Measurements from ENCODE around the gene POLR2C.
A peak's percentile ranks its signal among the peaks of the same experiment; 100 is the strongest.
"Not testable (repeated sequence)": the region's sequence is repeated elsewhere in the genome, so short reads cannot be mapped to it uniquely, and the experiment has no call there.

POLR2C gene

GRCh38 chr16:57480754-57481230 is 18.3 kb downstream of the POLR2C start:
- no peak for DNase-seq

- no peak for DNase-seq
Measured at GRCh38 chr16:57481421-57481820, 18.9 kb downstream of the POLR2C start.

GRCh38 chr16:57482845-57483545 is 20.5 kb downstream of the POLR2C start:
- DNase-seq: no peak

- no peak for DNase-seq
Measured at GRCh38 chr16:57483725-57484514, 21.4 kb downstream of the POLR2C start.

GRCh38 chr16:57484515-57485005 is 22.1 kb downstream of the POLR2C start:
- no peak for DNase-seq

- DNase-seq: no peak
Measured at GRCh38 chr16:57485091-57485915, 22.8 kb downstream of the POLR2C start.

- DNase-seq: peak; percentile 85
Measured at GRCh38 chr16:57485916-57486857, 23.7 kb downstream of the POLR2C start, which contains the start of gene DOK4. TSS of gene DOK4 (minus strand) at chr16:57486493. CDS start at chr16:57479507, 6,986 bp downstream.

GRCh38 chr16:57486858-57487834 is 24.7 kb downstream of the POLR2C start:
- no peak for DNase-seq

- DNase-seq: no peak
Measured at GRCh38 chr16:57489229-57489628, 26.8 kb downstream of the POLR2C start.

GRCh38 chr16:57493767-57494166 is 31.3 kb downstream of the POLR2C start:
- no peak for DNase-seq

GRCh38 chr16:57497121-57497520 is 34.6 kb downstream of the POLR2C start:
- no peak for DNase-seq

- DNase-seq: no peak
Measured at GRCh38 chr16:57498031-57498430, 35.6 kb downstream of the POLR2C start.

- not testable (repeated sequence) for DNase-seq
Measured at GRCh38 chr16:57499941-57500340, 37.5 kb downstream of the POLR2C start.

GRCh38 chr16:57500578-57501111 is 38.2 kb downstream of the POLR2C start:
- DNase-seq: no peak

- no peak for DNase-seq
Measured at GRCh38 chr16:57501492-57501891, 39.0 kb downstream of the POLR2C start.

- no peak for DNase-seq
Measured at GRCh38 chr16:57502048-57502775, 39.7 kb downstream of the POLR2C start.

GRCh38 chr16:57503366-57503765 is 40.9 kb downstream of the POLR2C start:
- DNase-seq: no peak

- DNase-seq: no peak
Measured at GRCh38 chr16:57504001-57504400, 41.5 kb downstream of the POLR2C start.

GRCh38 chr16:57504491-57504890 is 42.0 kb downstream of the POLR2C start:
- DNase-seq: no peak

GRCh38 chr16:57505169-57505568 is 42.7 kb downstream of the POLR2C start:
- DNase-seq: no peak
